ENCODE measurements around the gene HPGDS. TPM values are rescaled to one million over a fixed set of nuclear protein-coding genes. Genes with fewer than 3 reads are reported as not detected.

The HPGDS gene
- polyA plus RNA-seq (2012; rRNA removed), result not detected in 2 replicates
- polyA plus RNA-seq (2012; cell fraction: cytosol; rRNA removed), result not detected in 2 replicates
- polyA plus RNA-seq (2012; cell fraction: nucleus; rRNA removed), result not detected in 2 replicates

GRCh38 chr4:94342694-94343093 lies at the start of gene HPGDS:
HPGDS (minus strand) TSS chr4:94342836; CDS start chr4:94334629, 8,207 bp downstream.
- Histone ChIP-seq H3K4me3 (ENCODE audit: low read depth in 2 of 2, low read length in 1 of 2) (no peak within 1 kb of the TSS), H3K36me3 (replicated peaks in 1 of 2; ENCODE audit: control insufficient read depth in 1 of 2, insufficient read depth in 2 of 2, low read length in 1 of 2) (no peaks in the 10 kb centered on the region), H3K27ac (ENCODE audit: low read depth in 2 of 2, low read length in 1 of 2) (no peak within 1 kb of the TSS), H3K9me3 (no peaks in the 10 kb centered on the region), H3K9ac (no peak within 1 kb of the TSS), H3K9me2 (no peaks in the 10 kb centered on the region), H4K20me1 (ENCODE audit: insufficient read depth) (no peaks in the 10 kb centered on the region), H3K79me2 (ENCODE audit: insufficient read depth) (no peaks in the 10 kb centered on the region), H3K4me1 (ENCODE audit: control insufficient read depth in 1 of 2, insufficient read depth in 2 of 2, low read depth in 1 of 2, low read length in 1 of 2) (no peaks in the 10 kb centered on the region; a peak in 2 of 4 replicates), H3F3A (replicated peaks; ENCODE audit: insufficient read depth) (no peaks in the 10 kb centered on the region), H2AFZ (ENCODE audit: low read depth) (peak within 1 kb of the TSS; percentile 25; the same call in 1 of the 2 replicates), H3K27me3 (ENCODE audit: insufficient read depth) (no peaks in the 10 kb centered on the region), H3K4me2 (no peak within 1 kb of the TSS)
- no peak for DNase-seq
- 87% methylated on average over 5 of the region's 5 CpGs for WGBS (ENCODE audit: low lambda C conversion rate)
- TF ChIP-seq IRF3 (IDR thresholded peaks at IDR 0.05; ENCODE audit: low read depth, low read length), result no peak
- TF ChIP-seq FOXM1 (IDR thresholded peaks at IDR 0.05; ENCODE audit: low read depth), result no peak
- no peak for TF ChIP-seq PBX3 (IDR thresholded peaks at IDR 0.05)
- TF ChIP-seq MXI1 (IDR thresholded peaks at IDR 0.05; ENCODE audit: low read depth, low read length), result no peak
- ChIA-PET CTCF (interaction anchor here (1.1 to 2.5 kb wide), 3 partner anchors 10 to 48 kb away, joined by 4 to 11 read pairs (median 4); no protein-coding TSS in a partner anchor), POLR2A (no interaction called here)

- H3K4me2 ChIP-seq, result no peak overlapping the region
- H4K20me1 ChIP-seq (ENCODE audit: insufficient read depth), result no peaks in the 10 kb centered on the region
- no peaks in the 10 kb centered on the region for H3K9me3 ChIP-seq
- H3K4me3 ChIP-seq (ENCODE audit: low read depth in 2 of 2, low read length in 1 of 2), result no peak overlapping the region
- H3K4me1 ChIP-seq (ENCODE audit: control insufficient read depth in 1 of 2, insufficient read depth in 2 of 2, low read depth in 1 of 2, low read length in 1 of 2), result no peaks in the 10 kb centered on the region
- 59% methylated on average over 2 of the region's 2 CpGs for WGBS (ENCODE audit: low lambda C conversion rate)
- no peak overlapping the region for H2AFZ ChIP-seq (ENCODE audit: low read depth)
- DNase-seq, result peak; percentile 20
- no peak overlapping the region for H3K27ac ChIP-seq (ENCODE audit: low read depth in 2 of 2, low read length in 1 of 2)
- H3K9ac ChIP-seq, result no peak overlapping the region
- POLR2A ChIA-PET, result no interaction called here
- no peaks in the 10 kb centered on the region for H3K27me3 ChIP-seq (ENCODE audit: insufficient read depth)
- peaks cover 4% of the 10 kb centered on the region for H3F3A ChIP-seq (replicated peaks; ENCODE audit: insufficient read depth)
- H3K36me3 ChIP-seq (replicated peaks in 1 of 2; ENCODE audit: control insufficient read depth in 1 of 2, insufficient read depth in 2 of 2, low read length in 1 of 2), result no peaks in the 10 kb centered on the region
- H3K9me2 ChIP-seq, result no peaks in the 10 kb centered on the region
- CTCF ChIA-PET, result interaction anchor here (0.7 to 2.8 kb wide), 14 partner anchors 12 to 1899 kb away, joined by 3 to 30 read pairs (median 4); partner anchors contain the start of gene HPGDS
- no peaks in the 10 kb centered on the region for H3K79me2 ChIP-seq (ENCODE audit: insufficient read depth)
- TF ChIP-seq CTCF (IDR thresholded peaks at IDR 0.05) (peak; percentile 72), MAX (IDR thresholded peaks at IDR 0.05; ENCODE audit: low read depth) (no peak), GABPA (IDR thresholded peaks at IDR 0.05; ENCODE audit: low read depth) (no peak), FOSL2 (IDR thresholded peaks at IDR 0.05; ENCODE audit: borderline replicate concordance, low read depth) (no peak), RXRA (IDR thresholded peaks at IDR 0.05; ENCODE audit: borderline replicate concordance, low read depth) (no peak), ELF1 (IDR thresholded peaks at IDR 0.05) (no peak), JUND (IDR thresholded peaks at IDR 0.05) (no peak), SMC3 (IDR thresholded peaks at IDR 0.05; ENCODE audit: low read depth, low read length) (peak; percentile 62), RAD21 (IDR thresholded peaks at IDR 0.05; ENCODE audit: low read length) (peak; percentile 65), EP300 (IDR thresholded peaks at IDR 0.05; ENCODE audit: borderline replicate concordance in 1 of 2, low read depth in 1 of 2, low read length in 1 of 2) (no peak), REST (IDR thresholded peaks at IDR 0.05; ENCODE audit: low read depth, low read length) (no peak), ZBTB33 (IDR thresholded peaks at IDR 0.05; ENCODE audit: borderline replicate concordance, low read depth) (no peak)
Measured at GRCh38 chr4:94390804-94391410, 48.3 kb upstream of the HPGDS start.

Data from SK-N-SH (cell line).